T-cell (primary cell): Measurements from ENCODE around the gene DNAJC30. TPM values are rescaled to one million over a fixed set of nuclear protein-coding genes. Genes with fewer than 3 reads are reported as not detected.

Source experiments
- ATAC-seq, 4 experiments: fragments of 200-7000 bp in 3 of 4; fragments of 150-1000 bp in 1 of 4; cut with Tn5 transposase; replicated peaks in 1 of 4; 1 replicate in 3 of 4; 2 replicates in 1 of 4; pipeline ENCODE4 v1.10.0; 2021; ENCODE audit warnings: moderate library complexity in 3 of 4, mild to moderate bottlenecking in 2 of 4, moderate number of reproducible peaks in 1 of 4
- CTCF ChIA-PET, 2 donors: fragments of 300-600 bp; sonication (Branson Sonifier 250); formaldehyde crosslinking; loops; one replicate each; lab custom pipeline; 2022; ENCODE audit warnings: antibody characterized with exemption in 2 of 2; lab: Charles Lee
- POLR2A ChIA-PET, 2 donors: fragments of 300-600 bp; sonication (Branson Sonifier 250); formaldehyde crosslinking; loops; one replicate each; lab custom pipeline; 2022; ENCODE audit warnings: antibody characterized with exemption in 2 of 2; lab: Charles Lee
- DNase-seq, 35 experiments: peaks; one replicate each; pipeline versions ENCODE4 v3.0.0 to v3.0.0-alpha.2; 2013 to 2023
- H3K27ac ChIP-seq: one replicate; pipeline ENCODE4 v1.5.1; 2013; ENCODE audit warnings: low read length
- H3K27me3 ChIP-seq, 2 experiments: replicated peaks in 1 of 2; 1 replicate in 1 of 2; 2 replicates in 1 of 2; pipeline versions ENCODE4 v1.6.1 to v1.7.0; 2013; ENCODE audit warnings: low read length in 1 of 2, mixed read lengths in 1 of 2; ENCODE audit not compliant: control insufficient read depth in 2 of 2, insufficient read depth in 2 of 2; ENCODE audit errors: extremely low read depth in 1 of 2
- H3K36me3 ChIP-seq, 2 donors: 1 replicate in 1 of 2; 2 replicates in 1 of 2; pipeline versions ENCODE4 v1.6.1 to v1.7.0; 2013; ENCODE audit warnings: low read length in 1 of 2; ENCODE audit not compliant: control insufficient read depth in 2 of 2, insufficient read depth in 1 of 2; ENCODE audit errors: extremely low read depth in 1 of 2
- H3K4me1 ChIP-seq, 2 experiments: 1 replicate in 1 of 2; 2 replicates in 1 of 2; pipeline versions ENCODE4 v1.6.1 to v1.7.0; 2013; ENCODE audit warnings: low read length in 2 of 2, mixed read lengths in 1 of 2; ENCODE audit not compliant: insufficient read depth in 2 of 2, control insufficient read depth in 1 of 2; ENCODE audit errors: extremely low read depth in 1 of 2
- H3K4me3 ChIP-seq, 2 donors: 1 replicate in 1 of 2; 2 replicates in 1 of 2; pipeline versions ENCODE4 v1.5.1 to v1.7.0; 2013; ENCODE audit warnings: mild to moderate bottlenecking in 2 of 2, low read length in 1 of 2, moderate library complexity in 1 of 2; ENCODE audit not compliant: control insufficient read depth in 1 of 2; ENCODE audit errors: extremely low read depth in 1 of 2
- H3K9me3 ChIP-seq: 2 replicates; pipeline ENCODE4 v1.7.0; 2013
- H3K27ac Mint-ChIP-seq, 2 donors: one replicate each; pipeline ENCODE4 v1.8.0; 2020 to 2021; ENCODE audit warnings: mild to moderate bottlenecking in 2 of 2, mixed read lengths in 2 of 2
- H3K27me3 Mint-ChIP-seq, 2 donors: one replicate each; pipeline ENCODE4 v1.8.0; 2021 to 2022; ENCODE audit warnings: mixed read lengths in 2 of 2
- H3K36me3 Mint-ChIP-seq: one replicate; pipeline ENCODE4 v1.8.0; 2021; ENCODE audit warnings: mixed read lengths
- H3K4me1 Mint-ChIP-seq, 3 donors: one replicate each; pipeline ENCODE4 v1.8.0; 2020 to 2022; ENCODE audit warnings: mixed read lengths in 3 of 3, mild to moderate bottlenecking in 1 of 3
- H3K4me3 Mint-ChIP-seq, 3 donors: one replicate each; pipeline ENCODE4 v1.8.0; 2020 to 2022; ENCODE audit warnings: mild to moderate bottlenecking in 3 of 3, mixed read lengths in 3 of 3, moderate library complexity in 3 of 3
- H3K9me3 Mint-ChIP-seq, 3 donors: one replicate each; pipeline ENCODE4 v1.8.0; 2020 to 2022; ENCODE audit warnings: mixed read lengths in 3 of 3
- WGBS: methylation state at CpG from one replicate; pipeline ENCODE4 v1.1.5; 2013; ENCODE audit warnings: missing lambda C conversion rate; ENCODE audit not compliant: insufficient coverage; 5-methylcytosine and 5-hydroxymethylcytosine counted together
- total RNA-seq, 35 experiments: library from RNA in 6 of 35; stranded (reverse) in 6 of 35; fragments of 120-200 nt in 1 of 35; gene quantifications; one replicate each; pipeline versions ENCODE4 v1.2.1 to v1.2.4 and lab custom pipeline; 2013 to 2026

Gene DNAJC30
- total RNA-seq, 5 donors from 2014 or later (not counting 1 experiment from before 2014, with no cell fraction given): 9.1 to 16.4 (median 14.7) TPM

- Mint-ChIP-seq H3K4me3 (peak overlapping the region in 2 of 3 donors; percentile 34 to 79), H3K4me1 (peaks cover 0 to 20% (median 11%) of the 10 kb centered on the region in 3 donors)
- peaks cover 16 to 84% of the 10 kb centered on the region in 2 experiments for H3K27me3 ChIP-seq
Observed at GRCh38 chr7:73646785-73647724, 36.2 kb downstream of the DNAJC30 start.

DNA sequence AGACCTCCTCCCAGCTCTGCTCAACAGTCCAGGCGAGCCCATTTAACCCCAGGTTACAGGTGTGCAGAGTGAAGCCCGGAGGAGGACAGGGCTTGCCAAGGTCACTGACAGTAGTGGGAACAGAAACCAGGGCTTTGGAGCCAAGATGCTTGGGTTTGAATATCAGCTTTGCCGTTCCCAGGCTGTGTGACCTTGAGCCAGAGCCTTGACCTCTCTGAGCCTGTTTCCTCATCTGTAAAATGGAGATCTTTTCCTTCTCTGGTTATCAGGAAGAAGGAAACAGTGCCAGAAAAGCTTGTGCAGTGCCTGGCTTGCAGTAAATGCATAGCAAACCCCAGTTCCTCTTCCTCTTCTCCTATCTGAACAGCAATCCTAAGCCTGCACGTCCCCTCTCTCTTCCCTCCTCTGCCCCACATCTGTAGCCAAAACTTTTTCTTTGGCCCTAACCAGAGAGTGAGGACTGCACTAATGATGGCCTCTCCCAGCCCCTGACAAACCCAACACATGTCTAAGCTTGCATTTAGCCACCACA is 37.5 kb downstream of the DNAJC30 start:
- Mint-ChIP-seq H3K4me3 (no peak overlapping the region), H3K9me3 (peaks cover 0 to 5% (median 0%) of the 10 kb centered on the region in 3 donors), H3K27ac (no peak overlapping the region), H3K4me1 (peaks cover 0 to 20% (median 11%) of the 10 kb centered on the region in 3 donors), H3K27me3 (peaks cover 41 to 55% of the 10 kb centered on the region in 2 donors), H3K36me3 (no peaks in the 10 kb centered on the region)
- DNase-seq: no peak
- no peak for ATAC-seq
- H3K4me1 ChIP-seq: peaks cover 0 to 6% of the 10 kb centered on the region in 2 experiments
- WGBS: 33% methylated on average over 4 of the region's 4 CpGs
- ChIA-PET POLR2A (no interaction called here), CTCF (interaction anchor here in 1 of 2 donors (0.6 kb wide), 1 partner anchor 185 kb away, joined by 6 read pairs; no protein-coding TSS in a partner anchor)
- no peak overlapping the region for H3K4me3 ChIP-seq
- no peaks in the 10 kb centered on the region for H3K36me3 ChIP-seq
- no peak overlapping the region for H3K27ac ChIP-seq
- H3K9me3 ChIP-seq: no peaks in the 10 kb centered on the region
- H3K27me3 ChIP-seq: peaks cover 10 to 82% of the 10 kb centered on the region in 2 experiments

More at GRCh38 chr7:73646785-73647724, 36.2 kb downstream of the DNAJC30 start:
- Histone ChIP-seq H3K27ac (no peak overlapping the region), H3K4me1 (peaks cover 0 to 6% of the 10 kb centered on the region in 2 experiments), H3K9me3 (no peaks in the 10 kb centered on the region), H3K36me3 (no peaks in the 10 kb centered on the region), H3K4me3 (no peak overlapping the region)
- 35% methylated on average over 11 of the region's 16 CpGs for WGBS
- H3K27me3 Mint-ChIP-seq: peaks cover 45 to 55% of the 10 kb centered on the region in 2 donors
- no peak overlapping the region for H3K27ac Mint-ChIP-seq
- POLR2A ChIA-PET: interaction anchor here in 1 of 2 donors (0.6 kb wide), 1 partner anchor 28 kb away, joined by 8 read pairs; no protein-coding TSS in a partner anchor
- ATAC-seq (no peak), DNase-seq (no peak)
- no peaks in the 10 kb centered on the region for H3K36me3 Mint-ChIP-seq
- CTCF ChIA-PET: interaction anchor here in 1 of 2 donors (0.5 kb wide), 1 partner anchor 32 kb away, joined by 4 read pairs; no protein-coding TSS in a partner anchor
- peaks cover 0 to under 1% (median 0%) of the 10 kb centered on the region in 3 donors for H3K9me3 Mint-ChIP-seq

GRCh38 chr7:73644688-73645286 is 38.5 kb downstream of the DNAJC30 start:
- Histone ChIP-seq H3K27me3 (peaks cover 10 to 76% of the 10 kb centered on the region in 2 experiments), H3K9me3 (no peaks in the 10 kb centered on the region), H3K27ac (no peak overlapping the region), H3K4me3 (no peak overlapping the region), H3K4me1 (peaks cover 0 to 6% of the 10 kb centered on the region in 2 experiments), H3K36me3 (no peaks in the 10 kb centered on the region)
- peaks cover 0 to 20% (median 11%) of the 10 kb centered on the region in 3 donors for H3K4me1 Mint-ChIP-seq
- H3K36me3 Mint-ChIP-seq: no peaks in the 10 kb centered on the region
- H3K9me3 Mint-ChIP-seq: peaks cover 0 to 5% (median 0%) of the 10 kb centered on the region in 3 donors
- POLR2A ChIA-PET: no interaction called here
- no peak overlapping the region for H3K4me3 Mint-ChIP-seq
- no peak overlapping the region for H3K27ac Mint-ChIP-seq
- peaks cover 34 to 46% of the 10 kb centered on the region in 2 donors for H3K27me3 Mint-ChIP-seq
- CTCF ChIA-PET: no interaction called here
- no peak for DNase-seq
- 54% methylated on average over 2 of the region's 5 CpGs for WGBS
- ATAC-seq: no peak

- Histone ChIP-seq H3K9me3 (no peaks in the 10 kb centered on the region), H3K4me1 (peaks cover 0 to 1% of the 10 kb centered on the region in 2 experiments), H3K27ac (no peak overlapping the region), H3K27me3 (peaks cover 4 to 58% of the 10 kb centered on the region in 2 experiments), H3K36me3 (no peaks in the 10 kb centered on the region), H3K4me3 (no peak overlapping the region)
- no peak overlapping the region for H3K4me3 Mint-ChIP-seq
- ATAC-seq (no peak), DNase-seq (no peak)
- no peak overlapping the region for H3K27ac Mint-ChIP-seq
- no CpG with 5 or more reads among the region's 2 CpGs for WGBS
- POLR2A ChIA-PET: interaction anchor here in 1 of 2 donors (0.6 kb wide), 1 partner anchor 13 kb away, joined by 5 read pairs; no protein-coding TSS in a partner anchor
- CTCF ChIA-PET: interaction anchor here in 1 of 2 donors (0.6 kb wide), 1 partner anchor 9 kb away, joined by 4 read pairs; no protein-coding TSS in a partner anchor
- peaks cover 0 to 2% (median 0%) of the 10 kb centered on the region in 3 donors for H3K4me1 Mint-ChIP-seq
- H3K9me3 Mint-ChIP-seq: peaks cover 0 to 5% (median 0%) of the 10 kb centered on the region in 3 donors
- no peaks in the 10 kb centered on the region for H3K36me3 Mint-ChIP-seq
- peaks cover 16 to 32% of the 10 kb centered on the region in 2 donors for H3K27me3 Mint-ChIP-seq
Observed at GRCh38 chr7:73642834-73643233, 40.4 kb downstream of the DNAJC30 start.

DNA sequence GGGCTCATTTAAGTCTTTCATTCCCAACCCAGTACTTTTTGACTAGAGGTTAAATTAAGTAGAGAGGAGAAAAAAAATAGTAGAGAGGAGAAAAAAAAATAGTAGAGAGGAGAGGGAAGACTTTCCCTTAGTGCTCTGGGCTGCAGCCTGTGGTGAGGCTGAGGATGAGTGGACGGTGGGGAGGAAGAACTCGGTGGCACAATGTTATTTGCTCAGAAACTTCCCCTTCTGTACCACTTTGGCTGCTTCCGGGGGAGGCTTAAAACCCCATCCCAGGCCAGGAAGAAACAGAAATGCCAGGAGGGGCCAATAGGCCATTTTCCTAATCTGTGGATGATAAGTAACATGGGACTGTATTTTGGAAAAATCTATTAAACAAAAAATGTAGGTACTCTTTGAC is 44.3 kb downstream of the DNAJC30 start:
- WGBS: no CpG with 5 or more reads among the region's 3 CpGs
- no peaks in the 10 kb centered on the region for H3K36me3 ChIP-seq

More for the DNA sequence above, 44.3 kb downstream of the DNAJC30 start:
- CTCF ChIA-PET: no interaction called here
- H3K27me3 ChIP-seq: peaks cover 0 to 44% of the 10 kb centered on the region in 2 experiments
- H3K4me1 ChIP-seq: no peaks in the 10 kb centered on the region
- no peak for DNase-seq
- Mint-ChIP-seq H3K27me3 (peaks cover 12 to 30% of the 10 kb centered on the region in 2 donors), H3K9me3 (peaks cover 0 to 5% (median 0%) of the 10 kb centered on the region in 3 donors), H3K4me1 (no peaks in the 10 kb centered on the region), H3K4me3 (no peak overlapping the region), H3K36me3 (no peaks in the 10 kb centered on the region), H3K27ac (no peak overlapping the region)
- no peak overlapping the region for H3K27ac ChIP-seq
- H3K4me3 ChIP-seq: no peak overlapping the region
- no peaks in the 10 kb centered on the region for H3K9me3 ChIP-seq
- ATAC-seq: no peak
- POLR2A ChIA-PET: interaction anchor here in 1 of 2 donors (0.5 kb wide), 1 partner anchor 157 kb away, joined by 5 read pairs; no protein-coding TSS in a partner anchor
